K562 (cell line): ENCODE data around the gene SLC34A3. TPM values are rescaled to one million over a fixed set of nuclear protein-coding genes. Genes with fewer than 3 reads are reported as not detected.

Source experiments
- KDM5B ChIP-seq: fragments of 200-600 bp; sonication (generic); IDR thresholded peaks from 2 replicates; pipeline ENCODE4 v1.6.1; 2012; ENCODE audit warnings: low read depth, mild to moderate bottlenecking, moderate library complexity, low read length, control low read depth, inconsistent platforms; ENCODE audit not compliant: insufficient replicate concordance
- MAZ ChIP-seq, 2 experiments: fragments of 450-650 bp in 1 of 2; sonication (generic) in 1 of 2; formaldehyde crosslinking; IDR thresholded peaks in 1 of 2; conservative IDR thresholded peaks in 1 of 2; 2 replicates each; pipeline versions ENCODE4 v1.4.0 to v1.5.0; 2020; ENCODE audit warnings: mild to moderate bottlenecking in 1 of 2, missing genetic modification reagents in 1 of 2
- SIX5 ChIP-seq, 2 experiments: IDR thresholded peaks; 2 replicates each; pipeline ENCODE4 v1.6.1; 2011; ENCODE audit warnings: low read length in 2 of 2, borderline replicate concordance in 1 of 2, low read depth in 1 of 2, mild to moderate bottlenecking in 1 of 2, moderate library complexity in 1 of 2; ENCODE audit not compliant: insufficient read depth in 1 of 2
- TRIM24 ChIP-seq, 2 experiments: fragments of 450-650 bp; IDR thresholded peaks; 2 replicates each; pipeline ENCODE4 v1.6.1; 2016
- ZFP30 ChIP-seq: fragments of 250-450 bp; sonication (Bioruptor Pico); IDR thresholded peaks from 2 replicates; pipeline ENCODE4 v1.8.0; 2022; ENCODE audit warnings: moderate library complexity, mild to moderate bottlenecking, inconsistent platforms, borderline replicate concordance
- ZNF23 ChIP-seq: fragments of 250-450 bp; sonication (Bioruptor Pico); IDR thresholded peaks from 2 replicates; pipeline ENCODE4 v1.4.0; 2020; ENCODE audit warnings: mild to moderate bottlenecking
- ZNF354B ChIP-seq: fragments of 250-450 bp; sonication (Bioruptor Pico); IDR thresholded peaks from 2 replicates; pipeline ENCODE4 v1.4.0; 2020
- ZNF696 ChIP-seq: fragments of 250-450 bp; sonication (Bioruptor Pico); conservative IDR thresholded peaks from 2 replicates; pipeline ENCODE4 v1.4.0; 2020; ENCODE audit warnings: mild to moderate bottlenecking, moderate library complexity
- ZNF717 ChIP-seq: fragments of 250-450 bp; sonication (Bioruptor Pico); IDR thresholded peaks from 2 replicates; pipeline ENCODE4 v1.5.0; 2021
- ZNF75A ChIP-seq: fragments of 450-650 bp; formaldehyde crosslinking; IDR thresholded peaks from 2 replicates; pipeline ENCODE4 v1.4.0; 2020; ENCODE audit warnings: mild to moderate bottlenecking
- polyA plus RNA-seq, 8 experiments: library from polyadenylated mRNA; depleted of rRNA in 4 of 8; stranded (reverse) in 5 of 8; unstranded in 3 of 8; fragments of >200 nt; fragmentation: Nextera tagmentation in 2 of 8; fragmentation: Illumina TruSeq in 1 of 8; extraction: Ambion mirVana in 2 of 8; extraction: Trizol in 1 of 8; gene quantifications; 2 replicates each; pipeline versions ENCODE4 v1.2.1 to v1.2.3, GENCODE V29; 2011 to 2014; ENCODE audit warnings: inconsistent platforms in 1 of 8, missing spikeins in 1 of 8
- total RNA-seq, 7 experiments: library from RNA; depleted of rRNA in 6 of 7; stranded (reverse); fragments of >200 nt in 6 of 7; fragmentation: Illumina TruSeq in 2 of 7; extraction: Trizol in 2 of 7; gene quantifications; 2 replicates each; pipeline versions ENCODE4 v1.2.1 to v1.2.3, GENCODE V29; 2011 to 2021; ENCODE audit warnings: low replicate concordance in 1 of 7
- TF ChIP-seq, protein P1 (sequence below): sonication (generic); formaldehyde crosslinking; IDR thresholded peaks from 2 replicates; pipeline ENCODE4 v1.8.0; 2023; ENCODE audit warnings: mild to moderate bottlenecking, missing genetic modification reagents
- TF ChIP-seq, protein P2 (sequence below): sonication (generic); formaldehyde crosslinking; IDR thresholded peaks from 2 replicates; pipeline ENCODE4 v1.8.1; 2022; ENCODE audit warnings: missing genetic modification reagents
- TF ChIP-seq, protein P3 (sequence below): fragments of 250-450 bp; sonication (Bioruptor Pico); IDR thresholded peaks from 2 replicates; pipeline ENCODE4 v1.4.0; 2020

The SLC34A3 gene
- total and polyA plus RNA-seq, 9 of the 15 experiments (the other 6 are each of a cell fraction or from before 2014, with no cell fraction given), result not detected

DNA sequence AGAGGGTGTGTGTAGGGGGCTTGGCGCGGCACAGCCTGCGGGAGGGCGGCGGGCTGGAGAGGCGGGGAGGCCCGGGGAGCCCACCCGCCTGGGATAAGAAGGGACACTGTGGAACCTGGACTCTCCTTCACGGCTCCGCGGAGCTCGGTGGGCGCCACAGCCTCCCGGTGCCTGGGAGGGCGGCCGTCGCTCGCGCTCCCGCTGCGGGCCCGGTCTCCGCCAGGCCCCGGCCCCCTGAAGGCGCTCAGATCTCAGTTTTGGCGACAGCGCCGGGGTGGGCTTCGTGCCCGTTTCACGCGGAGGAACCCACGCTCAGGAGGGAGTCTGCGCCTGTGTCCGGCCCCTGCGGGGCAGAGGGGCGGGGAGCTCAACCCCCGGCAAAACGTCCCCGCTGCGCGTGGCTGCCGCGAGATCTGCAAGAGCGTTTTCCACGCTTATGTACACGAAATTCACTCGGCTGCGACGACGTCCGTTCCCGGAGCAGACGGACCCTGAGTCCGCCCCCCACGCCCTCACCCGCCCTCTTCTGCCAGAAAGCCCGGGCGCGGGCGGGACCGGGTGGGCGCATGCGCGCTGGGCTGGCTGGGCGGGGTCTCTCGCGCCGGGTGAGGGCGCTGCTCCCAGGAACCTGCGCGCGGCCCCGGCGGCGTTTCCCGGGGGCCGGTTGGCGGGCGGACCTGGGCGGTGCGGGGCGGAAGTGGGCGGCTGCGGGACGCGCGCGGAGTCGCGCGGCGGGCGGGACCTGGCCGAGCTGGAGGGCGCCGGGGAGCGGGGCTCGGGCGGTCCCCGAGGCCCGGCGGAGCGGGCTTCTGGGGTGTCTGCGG, 24.1 kb downstream of the SLC34A3 start, which contains the start of gene NELFB (continued):
- peak; percentile 93 for TF ChIP-seq KDM5B
- TF ChIP-seq, protein P1, sequence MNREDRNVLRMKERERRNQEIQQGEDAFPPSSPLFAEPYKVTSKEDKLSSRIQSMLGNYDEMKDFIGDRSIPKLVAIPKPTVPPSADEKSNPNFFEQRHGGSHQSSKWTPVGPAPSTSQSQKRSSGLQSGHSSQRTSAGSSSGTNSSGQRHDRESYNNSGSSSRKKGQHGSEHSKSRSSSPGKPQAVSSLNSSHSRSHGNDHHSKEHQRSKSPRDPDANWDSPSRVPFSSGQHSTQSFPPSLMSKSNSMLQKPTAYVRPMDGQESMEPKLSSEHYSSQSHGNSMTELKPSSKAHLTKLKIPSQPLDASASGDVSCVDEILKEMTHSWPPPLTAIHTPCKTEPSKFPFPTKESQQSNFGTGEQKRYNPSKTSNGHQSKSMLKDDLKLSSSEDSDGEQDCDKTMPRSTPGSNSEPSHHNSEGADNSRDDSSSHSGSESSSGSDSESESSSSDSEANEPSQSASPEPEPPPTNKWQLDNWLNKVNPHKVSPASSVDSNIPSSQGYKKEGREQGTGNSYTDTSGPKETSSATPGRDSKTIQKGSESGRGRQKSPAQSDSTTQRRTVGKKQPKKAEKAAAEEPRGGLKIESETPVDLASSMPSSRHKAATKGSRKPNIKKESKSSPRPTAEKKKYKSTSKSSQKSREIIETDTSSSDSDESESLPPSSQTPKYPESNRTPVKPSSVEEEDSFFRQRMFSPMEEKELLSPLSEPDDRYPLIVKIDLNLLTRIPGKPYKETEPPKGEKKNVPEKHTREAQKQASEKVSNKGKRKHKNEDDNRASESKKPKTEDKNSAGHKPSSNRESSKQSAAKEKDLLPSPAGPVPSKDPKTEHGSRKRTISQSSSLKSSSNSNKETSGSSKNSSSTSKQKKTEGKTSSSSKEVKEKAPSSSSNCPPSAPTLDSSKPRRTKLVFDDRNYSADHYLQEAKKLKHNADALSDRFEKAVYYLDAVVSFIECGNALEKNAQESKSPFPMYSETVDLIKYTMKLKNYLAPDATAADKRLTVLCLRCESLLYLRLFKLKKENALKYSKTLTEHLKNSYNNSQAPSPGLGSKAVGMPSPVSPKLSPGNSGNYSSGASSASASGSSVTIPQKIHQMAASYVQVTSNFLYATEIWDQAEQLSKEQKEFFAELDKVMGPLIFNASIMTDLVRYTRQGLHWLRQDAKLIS, result no peak
- TF ChIP-seq, protein P2, sequence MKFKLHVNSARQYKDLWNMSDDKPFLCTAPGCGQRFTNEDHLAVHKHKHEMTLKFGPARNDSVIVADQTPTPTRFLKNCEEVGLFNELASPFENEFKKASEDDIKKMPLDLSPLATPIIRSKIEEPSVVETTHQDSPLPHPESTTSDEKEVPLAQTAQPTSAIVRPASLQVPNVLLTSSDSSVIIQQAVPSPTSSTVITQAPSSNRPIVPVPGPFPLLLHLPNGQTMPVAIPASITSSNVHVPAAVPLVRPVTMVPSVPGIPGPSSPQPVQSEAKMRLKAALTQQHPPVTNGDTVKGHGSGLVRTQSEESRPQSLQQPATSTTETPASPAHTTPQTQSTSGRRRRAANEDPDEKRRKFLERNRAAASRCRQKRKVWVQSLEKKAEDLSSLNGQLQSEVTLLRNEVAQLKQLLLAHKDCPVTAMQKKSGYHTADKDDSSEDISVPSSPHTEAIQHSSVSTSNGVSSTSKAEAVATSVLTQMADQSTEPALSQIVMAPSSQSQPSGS (CRISPR knock-in tag), result no peak
- no peak for TF ChIP-seq ZNF717 (CRISPR knock-in tag)
- TF ChIP-seq, protein P3, sequence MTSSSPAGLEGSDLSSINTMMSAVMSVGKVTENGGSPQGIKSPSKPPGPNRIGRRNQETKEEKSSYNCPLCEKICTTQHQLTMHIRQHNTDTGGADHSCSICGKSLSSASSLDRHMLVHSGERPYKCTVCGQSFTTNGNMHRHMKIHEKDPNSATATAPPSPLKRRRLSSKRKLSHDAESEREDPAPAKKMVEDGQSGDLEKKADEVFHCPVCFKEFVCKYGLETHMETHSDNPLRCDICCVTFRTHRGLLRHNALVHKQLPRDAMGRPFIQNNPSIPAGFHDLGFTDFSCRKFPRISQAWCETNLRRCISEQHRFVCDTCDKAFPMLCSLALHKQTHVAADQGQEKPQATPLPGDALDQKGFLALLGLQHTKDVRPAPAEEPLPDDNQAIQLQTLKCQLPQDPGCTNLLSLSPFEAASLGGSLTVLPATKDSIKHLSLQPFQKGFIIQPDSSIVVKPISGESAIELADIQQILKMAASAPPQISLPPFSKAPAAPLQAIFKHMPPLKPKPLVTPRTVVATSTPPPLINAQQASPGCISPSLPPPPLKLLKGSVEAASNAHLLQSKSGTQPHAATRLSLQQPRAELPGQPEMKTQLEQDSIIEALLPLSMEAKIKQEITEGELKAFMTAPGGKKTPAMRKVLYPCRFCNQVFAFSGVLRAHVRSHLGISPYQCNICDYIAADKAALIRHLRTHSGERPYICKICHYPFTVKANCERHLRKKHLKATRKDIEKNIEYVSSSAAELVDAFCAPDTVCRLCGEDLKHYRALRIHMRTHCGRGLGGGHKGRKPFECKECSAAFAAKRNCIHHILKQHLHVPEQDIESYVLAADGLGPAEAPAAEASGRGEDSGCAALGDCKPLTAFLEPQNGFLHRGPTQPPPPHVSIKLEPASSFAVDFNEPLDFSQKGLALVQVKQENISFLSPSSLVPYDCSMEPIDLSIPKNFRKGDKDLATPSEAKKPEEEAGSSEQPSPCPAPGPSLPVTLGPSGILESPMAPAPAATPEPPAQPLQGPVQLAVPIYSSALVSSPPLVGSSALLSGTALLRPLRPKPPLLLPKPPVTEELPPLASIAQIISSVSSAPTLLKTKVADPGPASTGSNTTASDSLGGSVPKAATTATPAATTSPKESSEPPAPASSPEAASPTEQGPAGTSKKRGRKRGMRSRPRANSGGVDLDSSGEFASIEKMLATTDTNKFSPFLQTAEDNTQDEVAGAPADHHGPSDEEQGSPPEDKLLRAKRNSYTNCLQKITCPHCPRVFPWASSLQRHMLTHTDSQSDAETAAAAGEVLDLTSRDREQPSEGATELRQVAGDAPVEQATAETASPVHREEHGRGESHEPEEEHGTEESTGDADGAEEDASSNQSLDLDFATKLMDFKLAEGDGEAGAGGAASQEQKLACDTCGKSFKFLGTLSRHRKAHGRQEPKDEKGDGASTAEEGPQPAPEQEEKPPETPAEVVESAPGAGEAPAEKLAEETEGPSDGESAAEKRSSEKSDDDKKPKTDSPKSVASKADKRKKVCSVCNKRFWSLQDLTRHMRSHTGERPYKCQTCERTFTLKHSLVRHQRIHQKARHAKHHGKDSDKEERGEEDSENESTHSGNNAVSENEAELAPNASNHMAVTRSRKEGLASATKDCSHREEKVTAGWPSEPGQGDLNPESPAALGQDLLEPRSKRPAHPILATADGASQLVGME (CRISPR knock-in tag), result no peak
- no peak for TF ChIP-seq ZNF75A
- peak in 1 of 2 experiments; percentile 67; a peak in 1 of 4 replicates for TF ChIP-seq TRIM24 (IDR thresholded peaks at IDR 0.05)
- TF ChIP-seq SIX5 (IDR thresholded peaks at IDR 0.05; ENCODE audit: borderline replicate concordance in 1 of 2, insufficient read depth in 1 of 2, low read depth in 1 of 2, low read length in 2 of 2), result peak; percentile 71 to 82
- no peak for TF ChIP-seq ZFP30
- peak; percentile 61 to 74 for TF ChIP-seq MAZ (CRISPR knock-in tag; conservative IDR thresholded peaks at IDR 0.05 in 1 of 2, IDR thresholded peaks at IDR 0.05 in 1 of 2)
- no peak for TF ChIP-seq ZNF696
- no peak for TF ChIP-seq ZNF23 (CRISPR knock-in tag)
- no peak for TF ChIP-seq ZNF354B
